Measurements from ENCODE around the gene ANKRD49.

DNA sequence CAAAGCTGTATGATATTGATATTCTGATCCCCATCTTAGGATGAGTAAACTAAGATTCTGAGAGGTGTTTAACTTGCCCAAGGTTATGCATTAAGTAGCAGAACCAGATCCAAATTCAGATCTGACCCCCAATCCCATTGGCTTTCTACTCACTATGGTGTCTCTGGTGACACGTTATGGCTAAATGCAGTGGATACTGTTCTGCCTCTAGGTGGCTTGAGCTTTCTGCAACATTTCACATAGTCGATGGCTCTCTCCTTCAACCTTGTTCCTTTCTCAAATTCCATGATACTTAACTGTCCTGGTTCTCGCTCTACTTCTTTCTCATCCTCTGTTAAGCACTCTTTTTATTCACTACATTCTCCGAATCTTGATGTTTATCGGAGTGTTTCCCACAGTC, 27.9 kb downstream of the ANKRD49 start:
- TF ChIP-seq, protein P1, sequence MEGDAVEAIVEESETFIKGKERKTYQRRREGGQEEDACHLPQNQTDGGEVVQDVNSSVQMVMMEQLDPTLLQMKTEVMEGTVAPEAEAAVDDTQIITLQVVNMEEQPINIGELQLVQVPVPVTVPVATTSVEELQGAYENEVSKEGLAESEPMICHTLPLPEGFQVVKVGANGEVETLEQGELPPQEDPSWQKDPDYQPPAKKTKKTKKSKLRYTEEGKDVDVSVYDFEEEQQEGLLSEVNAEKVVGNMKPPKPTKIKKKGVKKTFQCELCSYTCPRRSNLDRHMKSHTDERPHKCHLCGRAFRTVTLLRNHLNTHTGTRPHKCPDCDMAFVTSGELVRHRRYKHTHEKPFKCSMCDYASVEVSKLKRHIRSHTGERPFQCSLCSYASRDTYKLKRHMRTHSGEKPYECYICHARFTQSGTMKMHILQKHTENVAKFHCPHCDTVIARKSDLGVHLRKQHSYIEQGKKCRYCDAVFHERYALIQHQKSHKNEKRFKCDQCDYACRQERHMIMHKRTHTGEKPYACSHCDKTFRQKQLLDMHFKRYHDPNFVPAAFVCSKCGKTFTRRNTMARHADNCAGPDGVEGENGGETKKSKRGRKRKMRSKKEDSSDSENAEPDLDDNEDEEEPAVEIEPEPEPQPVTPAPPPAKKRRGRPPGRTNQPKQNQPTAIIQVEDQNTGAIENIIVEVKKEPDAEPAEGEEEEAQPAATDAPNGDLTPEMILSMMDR (IDR thresholded peaks at IDR 0.05; ENCODE audit: low read length): peak; percentile 25; the same call in 1 of the 2 replicates
- TF ChIP-seq EZH2 (IDR thresholded peaks at IDR 0.05; ENCODE audit: borderline replicate concordance, low read length): no peak

Data from OCI-LY1 (cell line).